HG03139 (cell line): Measurements from ENCODE around the gene FAM156A.
"Not testable (repeated sequence)": the region's sequence is repeated elsewhere in the genome, so short reads cannot be mapped to it uniquely, and the experiment has no call there.

ENCODE experiments used
- ATAC-seq: cut with Tn5 transposase; IDR thresholded peaks from one replicate; pipeline ENCODE4 v1.9.1; 2021; ENCODE audit not compliant: unreplicated experiment

The FAM156A gene, protein sequence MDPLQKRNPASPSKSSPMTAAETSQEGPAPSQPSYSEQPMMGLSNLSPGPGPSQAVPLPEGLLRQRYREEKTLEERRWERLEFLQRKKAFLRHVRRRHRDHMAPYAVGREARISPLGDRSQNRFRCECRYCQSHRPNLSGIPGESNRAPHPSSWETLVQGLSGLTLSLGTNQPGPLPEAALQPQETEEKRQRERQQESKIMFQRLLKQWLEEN

DNA sequence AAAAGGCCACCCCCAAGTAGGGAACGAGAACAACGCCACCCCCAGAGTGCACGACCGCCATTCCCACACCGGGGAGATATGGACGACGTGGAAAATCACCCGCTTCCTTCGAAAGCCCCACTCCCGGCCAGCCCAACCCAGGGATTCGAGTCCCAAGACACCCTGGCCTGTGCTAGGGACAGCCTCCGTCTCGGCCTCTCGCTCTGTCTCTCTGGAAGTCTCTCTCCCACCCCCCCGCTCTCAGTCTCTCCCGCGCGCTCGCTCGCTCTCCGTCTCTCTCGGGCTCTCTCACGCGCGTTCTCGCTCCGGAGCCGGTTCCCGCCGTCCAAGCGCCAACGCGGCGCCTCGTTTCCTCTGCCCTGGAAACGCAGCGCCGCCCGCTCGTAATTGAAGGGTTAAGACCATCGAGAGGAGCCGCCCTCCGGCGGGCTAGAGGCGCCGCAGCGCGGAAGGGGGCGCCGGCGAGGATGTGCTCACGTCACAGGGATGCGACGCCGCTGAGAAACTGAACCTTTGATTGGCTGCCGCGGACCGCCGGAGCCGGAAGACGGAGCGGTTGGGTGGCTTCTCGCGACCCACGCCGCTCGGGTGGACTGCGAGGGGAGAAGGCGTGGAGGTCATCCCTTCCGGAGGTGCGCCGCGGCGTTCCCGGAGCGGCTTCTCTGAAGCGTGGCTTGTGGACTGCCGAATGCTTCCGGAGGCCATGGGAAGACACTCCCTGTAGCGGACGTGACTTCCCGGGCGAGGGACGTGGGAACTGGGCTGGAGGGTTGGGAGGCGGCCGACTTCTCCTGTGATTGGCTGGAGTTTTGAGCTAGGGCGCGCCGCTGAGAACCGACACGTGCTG lies at the start of gene FAM156A:
TSS of gene FAM156A (minus strand) at position 406 of the 847 bp plus-strand sequence. CDS start 9,930 bp downstream, outside the sequence.
- peak; percentile 84 for ATAC-seq

DNA sequence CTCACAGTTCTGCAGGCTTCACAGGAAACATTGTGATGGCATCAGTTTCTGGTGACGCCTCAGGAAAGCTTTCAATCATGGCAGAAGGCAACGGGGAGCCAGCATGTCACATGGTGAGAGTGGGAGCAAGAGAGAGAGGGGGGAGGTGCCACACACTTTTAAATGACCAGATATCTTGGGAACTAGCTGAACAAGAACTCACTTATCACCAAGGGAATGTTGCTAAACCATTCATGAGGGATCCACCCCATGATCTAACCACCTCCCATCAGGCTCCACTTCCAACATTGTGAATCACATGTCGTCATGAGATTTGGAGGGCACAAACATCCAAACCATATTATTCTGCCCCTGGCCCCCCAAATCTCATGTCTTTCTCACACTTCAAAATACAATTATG lies 47.0 kb upstream of the FAM156A start:
- no peak for ATAC-seq

DNA sequence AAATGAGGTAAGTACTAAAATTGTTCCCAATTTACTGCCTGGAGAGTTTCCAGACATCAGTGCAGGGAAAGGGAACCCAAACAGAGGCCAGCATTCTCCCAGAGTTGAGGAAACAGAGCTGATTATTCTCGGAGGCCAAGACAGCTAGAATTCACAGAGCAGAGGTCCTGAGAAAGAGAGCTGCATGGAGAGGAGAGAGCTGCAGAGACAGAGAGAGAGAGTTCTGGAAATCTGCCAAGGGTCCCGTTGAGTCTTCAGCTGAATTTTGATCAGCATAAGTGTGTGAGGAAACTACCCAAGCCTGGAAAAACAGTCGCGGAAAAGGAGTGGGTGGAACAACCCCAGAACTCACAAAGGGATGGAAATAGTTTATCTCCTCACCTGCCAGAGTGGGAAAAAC lies 46.5 kb upstream of the FAM156A start:
- no peak for ATAC-seq

DNA sequence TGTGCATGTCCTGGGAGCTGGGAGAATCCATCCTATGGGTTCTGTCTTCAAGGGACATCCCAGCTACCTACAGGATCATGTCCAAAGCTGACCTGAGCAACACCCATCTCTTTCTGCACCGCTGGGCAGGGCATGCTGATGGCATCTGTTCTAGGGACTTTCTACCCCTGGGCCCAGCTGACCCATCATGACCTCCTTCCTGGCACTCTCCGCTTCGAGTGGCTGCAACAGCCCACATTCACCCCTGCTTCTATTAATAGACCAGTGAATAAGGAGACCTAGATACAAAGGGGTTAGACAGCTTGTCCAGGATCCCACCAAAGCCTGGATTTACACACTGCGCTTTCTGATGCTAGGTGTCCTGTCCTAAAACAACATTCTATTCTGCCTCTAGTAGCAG lies 45.7 kb upstream of the FAM156A start:
- no peak for ATAC-seq

DNA sequence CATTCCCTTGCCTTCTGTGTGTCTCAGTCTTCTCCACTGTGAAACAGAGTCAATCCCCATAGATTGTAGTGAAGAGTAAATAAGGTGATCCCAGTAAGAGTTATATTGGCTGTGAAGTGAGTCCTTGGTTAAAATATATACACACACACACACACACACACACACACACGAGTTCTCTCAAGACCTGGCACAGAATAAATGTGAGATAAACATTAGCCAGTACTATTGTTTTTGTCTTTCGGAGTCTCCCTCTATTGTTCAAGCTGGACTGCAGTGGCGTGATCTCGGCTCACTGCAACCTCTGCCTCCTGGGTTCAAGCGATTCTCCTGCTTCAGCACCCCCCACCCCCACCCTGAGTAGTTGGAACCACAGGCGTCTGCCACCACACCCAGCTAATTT lies 44.8 kb upstream of the FAM156A start:
- ATAC-seq, result no peak

DNA sequence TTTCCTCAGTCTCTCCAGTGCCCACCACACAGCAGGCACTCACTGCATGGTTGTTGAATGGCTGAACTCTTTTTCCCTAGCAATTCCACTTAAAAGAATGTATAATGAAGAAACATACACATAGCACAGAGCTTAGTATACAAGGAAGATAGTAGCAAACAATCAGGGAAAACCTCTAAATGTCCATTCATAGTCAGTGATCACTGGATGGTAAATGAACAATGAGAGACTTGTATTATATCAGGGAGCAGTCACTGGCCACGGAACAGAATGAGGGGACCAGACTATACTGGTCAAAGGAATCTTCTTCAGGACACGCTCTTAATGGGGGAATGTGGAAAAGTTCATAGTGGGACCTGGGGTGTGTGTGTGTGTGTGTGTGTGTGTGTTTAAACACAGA lies 43.6 kb upstream of the FAM156A start:
- ATAC-seq, result no peak

DNA sequence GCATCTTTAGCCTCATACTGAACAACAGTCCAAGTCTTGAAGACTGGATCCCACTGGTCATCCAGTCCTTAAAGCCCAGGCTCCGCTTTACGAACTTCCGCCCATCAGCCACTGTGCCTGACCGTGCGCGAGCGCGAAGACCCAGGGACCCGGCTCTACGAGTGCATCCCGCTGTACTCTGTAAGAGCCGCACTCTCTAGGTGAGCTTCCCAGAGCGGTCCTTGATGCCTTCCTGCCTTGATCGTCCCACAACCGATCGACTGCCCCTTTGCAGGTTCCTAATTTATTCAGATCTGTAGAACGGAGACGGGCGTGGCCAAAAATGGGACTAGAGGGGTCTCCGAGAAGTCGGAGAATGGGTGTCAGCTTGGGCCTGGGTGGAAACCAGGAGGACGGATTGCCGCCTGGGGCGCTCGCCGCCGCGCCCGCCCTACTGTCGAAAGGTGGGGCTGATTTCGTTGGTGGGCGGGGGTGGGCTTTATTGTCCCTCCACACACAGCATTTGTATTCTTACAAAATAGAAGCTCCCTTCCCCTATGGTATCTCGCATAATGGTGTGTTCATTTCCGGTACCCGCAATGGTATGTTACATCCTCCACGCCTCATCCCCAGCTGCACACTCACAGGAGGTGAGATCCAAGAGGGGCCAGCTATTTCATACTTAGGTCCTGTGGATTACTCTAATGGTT lies 42.3 kb upstream of the FAM156A start:
- ATAC-seq, result no peak

DNA sequence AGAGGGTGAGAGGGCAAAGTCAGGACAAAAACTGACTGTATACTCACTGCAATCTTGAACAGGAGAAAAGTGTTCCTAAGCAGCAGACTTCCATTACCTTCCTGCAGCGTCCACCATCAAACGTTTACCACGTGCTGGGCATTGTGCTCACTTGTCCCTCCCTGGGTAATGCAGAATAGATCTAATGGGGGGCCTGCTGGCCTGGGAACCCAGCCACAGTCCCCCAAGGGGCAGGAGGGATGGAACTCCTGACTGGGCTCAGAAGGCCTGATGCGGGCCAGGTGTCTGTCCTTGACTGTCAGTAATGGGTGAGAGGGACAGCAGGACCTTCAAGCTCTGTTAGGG lies 37.6 kb upstream of the FAM156A start:
- ATAC-seq, result peak; percentile 0

DNA sequence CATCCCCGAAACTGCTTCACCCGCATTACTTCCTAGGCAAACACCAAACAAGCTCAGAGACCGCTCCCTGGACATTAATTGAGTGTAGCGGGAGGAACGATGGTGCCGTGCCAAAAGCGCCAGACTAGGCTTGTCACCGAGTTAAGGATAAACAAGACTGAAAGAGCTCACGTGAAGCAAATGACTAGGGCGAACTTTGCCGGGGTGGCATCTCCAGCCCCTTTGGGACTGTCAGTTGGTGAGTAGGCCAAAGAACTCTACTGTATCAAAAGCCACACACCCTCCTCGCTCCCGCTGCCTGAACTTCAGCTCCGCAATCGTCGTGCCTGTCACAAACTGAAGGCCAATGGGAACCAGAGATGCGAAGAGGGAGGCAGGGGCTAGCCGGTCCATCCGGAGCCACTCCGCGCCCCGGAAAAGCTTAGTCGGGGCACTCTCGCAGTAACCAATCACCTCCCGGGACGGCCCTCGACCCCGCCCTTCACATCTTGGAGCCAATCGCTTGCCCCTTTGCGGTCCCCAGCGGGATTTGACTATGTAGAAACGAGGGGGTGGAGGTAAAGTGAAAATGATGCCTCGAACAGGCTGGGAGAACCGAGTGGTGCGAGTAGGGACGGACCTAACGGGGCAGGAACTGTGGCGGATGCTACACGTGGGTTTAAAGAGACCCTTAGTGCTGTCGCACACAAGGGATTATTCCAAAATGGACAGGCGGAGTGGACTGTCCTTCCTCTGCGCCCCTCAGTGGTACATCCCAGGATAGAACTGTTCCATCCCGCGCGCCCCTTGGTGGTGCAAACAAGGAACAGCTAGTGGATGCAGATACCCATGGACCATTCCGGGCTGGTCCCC lies 37.0 kb upstream of the FAM156A start:
- peak; percentile 90 for ATAC-seq

DNA sequence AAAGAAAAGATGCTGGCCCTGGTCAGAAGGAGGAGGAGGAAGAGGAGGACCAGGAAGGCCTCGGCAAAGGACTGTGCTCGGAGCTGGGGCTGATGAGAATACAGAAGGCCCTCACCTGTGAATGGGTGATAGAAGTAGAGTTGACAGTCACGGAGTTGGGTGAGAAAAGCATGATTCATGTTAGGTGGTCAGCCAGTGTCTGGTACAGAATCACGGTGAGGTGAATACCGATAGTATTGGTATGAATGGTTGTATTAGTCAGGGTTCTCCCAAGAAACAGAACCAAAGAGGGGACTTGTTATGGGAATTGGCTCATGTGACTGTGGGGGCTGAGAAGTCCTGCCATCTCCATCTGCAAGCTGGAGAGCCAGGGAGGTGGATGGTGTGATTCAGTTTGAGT lies 32.5 kb upstream of the FAM156A start:
- ATAC-seq, result no peak

DNA sequence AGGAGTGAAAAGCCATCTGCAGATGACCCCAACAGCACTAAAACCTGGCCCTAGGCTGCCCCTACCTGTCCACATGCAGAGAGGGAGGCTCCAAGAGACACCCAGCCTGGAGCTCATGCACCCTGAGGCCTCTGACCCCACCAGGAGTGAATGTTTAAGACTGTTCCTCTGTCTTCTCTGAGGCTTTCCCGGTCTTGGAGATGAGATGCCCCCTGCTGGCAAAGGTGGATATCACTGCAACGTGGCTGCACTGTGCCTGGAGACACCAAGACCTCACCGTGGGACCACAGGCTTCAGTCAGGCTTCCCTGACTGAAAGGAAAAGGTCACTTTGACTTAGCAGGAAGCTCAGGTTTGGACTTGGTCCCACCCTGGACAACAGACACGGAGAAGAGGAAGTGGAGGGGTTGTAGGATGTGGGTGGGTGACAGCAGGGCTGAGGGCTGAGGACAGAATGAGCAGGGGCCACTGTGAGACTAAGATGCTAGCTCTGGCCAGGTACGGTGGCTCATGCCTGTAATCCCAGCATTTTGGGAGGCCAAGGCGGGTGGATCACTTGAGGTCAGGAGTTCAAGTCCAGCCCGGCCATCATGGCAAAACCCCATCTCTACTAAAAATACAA lies 31.8 kb upstream of the FAM156A start:
- ATAC-seq, result peak; percentile 73

DNA sequence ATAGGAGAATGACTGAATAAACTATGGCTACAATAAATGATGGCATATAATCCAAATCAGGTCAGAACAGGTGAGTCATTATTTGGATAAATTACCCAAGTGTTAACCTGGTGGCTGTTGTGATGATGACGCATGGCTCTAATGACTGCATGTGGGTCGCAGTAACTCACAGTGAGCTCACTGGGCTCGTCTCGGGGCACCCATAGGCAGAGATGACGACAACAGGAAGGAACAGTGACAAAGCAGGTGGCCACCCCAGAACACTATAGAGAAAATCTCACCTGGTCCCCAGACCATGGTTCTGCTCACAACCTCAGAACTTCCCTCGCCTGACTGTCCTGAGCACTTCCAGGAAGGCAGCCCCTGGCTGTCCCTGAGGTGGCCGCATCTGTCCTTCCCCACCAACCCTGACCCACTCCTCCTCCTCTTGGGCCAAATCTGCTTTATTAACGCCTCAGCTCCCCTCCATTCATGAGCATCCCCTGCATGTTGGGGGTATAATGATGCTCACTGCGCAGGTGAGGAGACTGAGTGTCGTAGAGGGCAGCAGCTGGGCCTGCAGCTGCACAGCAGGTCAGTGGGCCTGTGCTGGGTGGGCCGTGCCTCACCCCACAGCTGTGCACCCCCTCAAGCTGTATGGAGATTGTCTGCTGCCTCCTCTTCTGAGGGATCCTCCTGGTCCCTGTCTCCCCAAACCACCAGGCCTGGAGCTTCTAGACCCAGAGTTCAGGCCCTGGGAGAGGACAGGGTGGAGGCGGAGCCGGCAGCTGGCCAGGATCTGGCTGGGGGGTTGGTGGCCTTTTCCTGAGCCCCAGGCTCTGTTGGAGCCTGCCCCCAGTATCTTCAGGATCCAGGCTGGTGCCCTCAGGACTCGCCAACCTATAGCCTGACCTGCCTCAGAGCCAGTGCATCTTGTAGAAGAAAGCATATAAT lies 30.9 kb upstream of the FAM156A start:
- no peak for ATAC-seq

DNA sequence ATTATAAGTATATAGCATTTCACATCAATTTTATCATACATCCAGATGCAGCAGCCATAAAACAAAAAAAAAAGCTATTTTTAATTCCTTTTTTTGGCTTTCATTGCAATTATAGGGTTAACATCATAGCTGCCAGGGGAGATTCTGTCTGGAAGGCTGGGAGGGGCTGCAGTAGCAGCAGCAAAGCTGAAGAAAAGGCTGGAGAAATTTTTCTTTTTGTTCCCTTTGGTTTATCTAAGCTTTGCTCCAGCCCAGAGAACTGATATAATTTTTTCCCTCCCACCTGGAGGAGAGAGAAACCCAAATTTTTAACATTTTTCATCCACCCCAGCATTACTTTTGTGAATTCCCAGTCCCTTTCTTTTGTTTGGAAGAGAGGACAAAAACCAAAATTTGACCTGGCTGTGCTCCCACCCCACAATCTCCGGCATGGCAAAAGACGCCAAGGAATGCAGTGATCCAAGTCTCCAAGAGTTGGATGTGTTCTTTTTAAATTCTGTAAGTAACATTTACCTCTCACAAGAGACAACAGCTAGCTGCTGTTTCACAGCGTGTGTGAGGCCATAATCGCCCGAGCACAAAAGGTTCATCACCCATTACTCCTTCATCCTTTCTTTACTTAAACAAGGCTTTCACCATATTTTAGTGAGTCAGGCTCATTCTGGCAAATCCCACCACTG lies 25.1 kb upstream of the FAM156A start:
- ATAC-seq, result no peak

DNA sequence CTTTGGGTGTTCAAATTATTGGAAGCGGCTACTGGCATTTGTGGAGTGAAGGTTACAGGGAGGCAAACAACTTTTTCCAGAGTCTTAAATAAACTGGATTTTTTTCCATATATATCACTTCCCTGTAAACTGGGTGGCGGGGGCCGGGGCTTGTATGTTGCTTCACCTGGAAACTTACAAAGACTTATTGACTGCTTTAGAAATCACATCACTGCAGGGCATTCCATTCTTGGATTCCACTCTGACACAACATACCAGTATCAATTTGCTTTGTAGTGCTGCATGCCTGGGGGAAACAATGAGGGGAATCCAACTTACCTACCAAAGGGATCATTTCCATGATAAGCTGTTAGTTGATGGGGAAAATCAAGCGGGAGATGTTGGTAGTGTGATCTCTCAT lies 21.7 kb upstream of the FAM156A start:
- no peak for ATAC-seq

DNA sequence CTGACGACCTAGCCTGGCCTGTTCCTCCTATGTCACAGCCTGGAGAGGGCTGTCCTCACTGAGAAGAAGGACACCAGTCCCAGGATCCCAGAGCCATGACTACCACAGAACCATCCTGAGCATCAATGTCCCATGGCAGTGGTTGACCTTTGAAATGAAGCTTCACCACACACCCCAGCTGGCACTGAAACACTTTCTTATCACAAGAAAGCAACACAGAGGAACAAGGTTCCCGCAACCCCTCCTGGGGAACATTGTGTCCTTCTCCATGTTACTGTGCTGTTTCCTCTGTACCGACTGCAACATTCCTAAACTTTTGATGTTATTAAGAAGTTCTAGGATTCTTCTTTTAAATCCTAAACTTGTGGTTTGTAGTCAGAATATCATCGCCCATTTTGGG lies 21.2 kb upstream of the FAM156A start:
- no peak for ATAC-seq

DNA sequence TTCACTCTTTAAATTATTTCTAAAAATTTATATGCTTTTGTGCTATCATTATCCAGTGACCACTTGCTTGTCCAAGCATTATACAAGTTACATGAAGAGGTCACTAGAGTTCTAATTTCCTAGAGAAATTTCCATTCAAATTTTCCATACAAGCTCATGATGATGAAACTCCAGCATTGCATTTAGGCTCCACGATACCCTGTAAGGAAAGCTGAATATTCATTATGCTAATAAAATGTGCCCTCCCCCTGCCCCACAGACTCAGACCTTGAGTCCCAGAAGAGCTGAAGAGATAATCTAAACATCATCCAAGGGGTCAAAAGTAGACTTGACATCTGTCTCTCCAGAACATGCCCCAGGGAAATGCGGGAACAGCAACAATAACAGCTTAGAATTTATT lies 19.6 kb upstream of the FAM156A start:
- no peak for ATAC-seq

DNA sequence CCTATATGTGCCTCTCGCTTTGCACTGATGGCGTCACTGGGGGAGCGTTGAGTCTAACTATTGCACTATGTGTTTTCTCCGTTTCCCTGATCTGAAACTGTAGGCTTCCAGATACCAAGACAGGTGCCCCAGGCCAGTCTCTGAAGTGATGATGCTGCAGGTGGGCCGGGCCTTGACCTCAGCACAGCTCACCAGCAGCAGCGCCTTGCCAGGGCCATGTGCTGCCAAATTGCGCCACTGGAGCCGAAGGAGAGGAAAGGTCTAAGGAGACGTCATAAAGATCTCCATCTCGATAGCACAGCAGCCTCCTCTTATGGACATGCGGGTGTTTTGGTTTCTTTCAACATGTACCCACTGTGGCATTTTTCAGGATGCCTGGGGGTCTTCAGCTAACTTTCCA lies 17.3 kb upstream of the FAM156A start:
- not testable (repeated sequence) for ATAC-seq

DNA sequence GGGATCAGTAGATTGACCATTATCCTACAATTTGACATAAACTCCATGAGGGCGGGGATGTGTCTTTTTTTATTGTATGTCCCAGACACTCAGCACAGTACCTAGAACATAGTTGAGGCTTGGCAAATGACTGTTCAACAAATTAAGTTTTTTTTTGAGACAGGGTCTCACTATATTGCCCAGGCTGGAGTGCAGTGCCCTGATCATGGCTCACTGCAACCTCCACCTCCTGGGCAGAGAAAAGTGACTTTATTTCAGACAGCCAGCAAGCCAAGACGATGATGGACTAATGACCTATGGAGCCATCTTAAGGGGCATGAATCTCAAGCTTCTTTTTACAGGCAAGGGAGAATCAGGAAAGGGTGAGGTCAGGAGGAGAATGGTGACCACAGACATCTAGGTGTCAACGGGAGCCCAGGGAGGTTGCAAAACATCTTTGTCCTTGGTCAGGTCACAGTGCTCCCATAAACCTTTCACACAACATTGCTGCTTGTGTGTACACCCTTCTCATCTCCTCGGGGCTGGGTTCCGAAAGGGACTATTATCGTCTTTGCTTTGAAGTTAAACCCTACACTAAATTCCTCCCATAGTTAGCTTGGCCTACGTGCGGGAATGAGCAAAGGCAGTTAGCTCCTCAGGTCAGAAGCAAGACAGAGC lies 16.1 kb upstream of the FAM156A start:
- ATAC-seq, result not testable (repeated sequence)

DNA sequence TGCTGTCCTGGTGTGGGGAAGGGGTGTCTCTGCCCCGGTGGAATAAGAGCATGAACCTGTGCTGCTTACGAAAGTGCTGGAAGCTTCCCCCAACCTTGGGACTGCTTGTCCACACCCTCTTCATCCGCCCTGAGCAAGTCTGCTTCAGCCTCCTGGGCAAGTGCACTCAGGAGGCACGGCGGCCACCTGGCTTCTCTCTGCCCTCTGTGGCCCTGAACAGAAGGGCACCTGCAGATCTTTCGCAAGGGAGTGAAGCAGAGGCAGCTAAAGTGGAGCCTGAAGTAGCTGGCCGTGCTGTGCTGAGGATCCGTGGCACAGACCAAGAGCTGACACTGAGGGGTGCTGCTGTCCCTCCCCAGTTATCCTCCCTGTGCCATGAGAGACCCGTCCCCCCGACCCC lies 9.6 kb upstream of the FAM156A start:
- not testable (repeated sequence) for ATAC-seq
